Astrocyte (in vitro differentiated cells and primary cell): ENCODE results near the gene EIF2B5.

ENCODE experiments used
- EZH2 ChIP-seq: IDR thresholded peaks from 2 replicates; pipeline ENCODE4 v1.6.1; 2012; ENCODE audit warnings: mild to moderate bottlenecking, low read length, inconsistent platforms; ENCODE audit not compliant: insufficient read depth
- TF ChIP-seq, protein P1 (sequence below): IDR thresholded peaks from 2 replicates; pipeline ENCODE4 v1.5.1; 2011; ENCODE audit warnings: low read depth, mild to moderate bottlenecking, inconsistent platforms, low read length, moderate library complexity; ENCODE audit not compliant: insufficient read depth

DNA sequence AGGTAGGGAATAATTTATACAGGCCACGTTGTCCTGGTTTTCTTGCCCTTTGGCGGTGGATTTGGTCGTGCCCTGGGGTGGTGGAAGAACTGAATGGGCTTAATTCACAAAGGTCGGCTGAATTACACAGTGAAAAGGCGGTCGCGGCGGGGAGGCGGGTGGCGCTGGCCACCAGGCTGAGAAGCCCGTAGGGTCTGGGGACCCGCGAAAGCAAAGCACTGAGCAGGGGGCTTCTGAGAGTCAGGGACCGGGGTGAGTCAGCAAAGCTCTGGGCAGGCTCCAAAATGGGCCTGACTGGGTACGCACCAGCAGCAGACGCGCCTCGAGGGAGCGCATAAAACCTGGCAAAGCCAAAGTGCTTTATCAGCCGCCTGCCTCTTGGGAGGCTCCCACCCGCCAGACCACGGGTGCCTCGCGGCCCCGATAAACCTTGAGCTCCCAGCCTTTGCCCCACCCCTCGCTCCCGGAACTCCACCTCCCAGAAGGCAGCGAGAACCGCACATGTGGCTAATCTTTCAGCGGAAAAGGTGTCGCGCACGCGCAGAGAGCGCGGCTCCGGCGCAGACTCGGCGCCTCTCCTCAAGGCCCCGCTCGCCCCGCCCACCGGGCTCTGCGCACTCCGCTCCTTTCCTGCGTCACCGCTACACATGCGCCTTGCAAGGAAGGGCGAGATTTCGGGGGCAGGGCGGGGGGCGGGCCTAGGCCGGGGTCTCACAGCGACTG lies 50.5 kb downstream of the EIF2B5 start:
- no peak for TF ChIP-seq EZH2
- TF ChIP-seq, protein P1, sequence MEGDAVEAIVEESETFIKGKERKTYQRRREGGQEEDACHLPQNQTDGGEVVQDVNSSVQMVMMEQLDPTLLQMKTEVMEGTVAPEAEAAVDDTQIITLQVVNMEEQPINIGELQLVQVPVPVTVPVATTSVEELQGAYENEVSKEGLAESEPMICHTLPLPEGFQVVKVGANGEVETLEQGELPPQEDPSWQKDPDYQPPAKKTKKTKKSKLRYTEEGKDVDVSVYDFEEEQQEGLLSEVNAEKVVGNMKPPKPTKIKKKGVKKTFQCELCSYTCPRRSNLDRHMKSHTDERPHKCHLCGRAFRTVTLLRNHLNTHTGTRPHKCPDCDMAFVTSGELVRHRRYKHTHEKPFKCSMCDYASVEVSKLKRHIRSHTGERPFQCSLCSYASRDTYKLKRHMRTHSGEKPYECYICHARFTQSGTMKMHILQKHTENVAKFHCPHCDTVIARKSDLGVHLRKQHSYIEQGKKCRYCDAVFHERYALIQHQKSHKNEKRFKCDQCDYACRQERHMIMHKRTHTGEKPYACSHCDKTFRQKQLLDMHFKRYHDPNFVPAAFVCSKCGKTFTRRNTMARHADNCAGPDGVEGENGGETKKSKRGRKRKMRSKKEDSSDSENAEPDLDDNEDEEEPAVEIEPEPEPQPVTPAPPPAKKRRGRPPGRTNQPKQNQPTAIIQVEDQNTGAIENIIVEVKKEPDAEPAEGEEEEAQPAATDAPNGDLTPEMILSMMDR, result no peak
